HS-5 (cell line): ENCODE data around the gene TM9SF3.

Experiments used
- DNase-seq: peaks from one replicate; pipeline ENCODE4 v3.0.0-alpha.2; 2012; ENCODE audit warnings: low read depth

TM9SF3 gene

DNA sequence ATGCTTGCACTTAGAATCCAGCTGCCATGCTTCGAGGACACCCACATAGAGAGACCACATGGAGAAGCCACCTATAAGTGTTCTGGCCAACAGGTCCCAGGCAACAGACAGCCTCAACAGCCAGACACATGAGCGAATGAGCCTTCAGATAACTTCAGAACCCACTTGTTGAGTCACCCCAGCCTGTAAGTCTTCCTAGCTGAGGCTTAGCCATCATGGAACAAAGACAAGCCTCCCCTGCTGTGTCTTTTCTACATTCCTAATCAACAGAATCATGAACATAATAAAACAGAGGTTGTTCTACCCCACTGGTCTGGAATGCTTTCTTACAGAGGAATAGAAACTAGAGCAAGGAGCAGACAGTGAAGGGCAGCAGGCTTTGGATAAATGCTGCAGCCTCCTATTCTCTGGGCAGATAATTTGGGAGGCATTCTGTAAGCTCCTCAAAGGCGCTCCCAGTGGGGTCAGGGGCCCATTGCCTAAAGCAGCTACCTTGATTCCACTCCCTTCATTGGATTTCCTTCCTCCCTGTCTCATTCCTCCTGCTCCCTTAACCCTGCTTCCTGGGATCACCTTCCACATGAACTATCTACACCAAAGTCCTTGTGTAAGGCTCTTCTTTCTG, 77.7 kb downstream of the TM9SF3 start:
- DNase-seq: no peak

DNA sequence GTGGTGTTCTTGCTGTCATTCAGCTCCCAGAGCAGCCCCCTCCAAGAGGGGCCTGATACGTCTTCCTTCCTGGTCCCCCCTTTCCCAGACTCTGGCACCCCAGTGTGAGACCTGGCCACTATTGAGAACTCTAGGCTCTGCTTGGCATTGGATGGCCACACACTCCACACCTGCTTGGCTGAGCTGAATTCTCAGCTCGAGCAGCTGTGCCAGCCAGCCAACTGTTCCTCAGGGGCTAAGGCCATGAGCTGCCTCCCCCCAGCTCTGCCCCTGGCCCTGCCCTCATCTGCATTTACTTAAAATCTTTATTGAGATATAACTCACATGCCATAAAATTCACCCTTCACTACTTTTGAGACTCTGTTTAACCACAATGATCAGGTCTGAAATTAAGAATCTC, 79.8 kb downstream of the TM9SF3 start:
- no peak for DNase-seq

DNA sequence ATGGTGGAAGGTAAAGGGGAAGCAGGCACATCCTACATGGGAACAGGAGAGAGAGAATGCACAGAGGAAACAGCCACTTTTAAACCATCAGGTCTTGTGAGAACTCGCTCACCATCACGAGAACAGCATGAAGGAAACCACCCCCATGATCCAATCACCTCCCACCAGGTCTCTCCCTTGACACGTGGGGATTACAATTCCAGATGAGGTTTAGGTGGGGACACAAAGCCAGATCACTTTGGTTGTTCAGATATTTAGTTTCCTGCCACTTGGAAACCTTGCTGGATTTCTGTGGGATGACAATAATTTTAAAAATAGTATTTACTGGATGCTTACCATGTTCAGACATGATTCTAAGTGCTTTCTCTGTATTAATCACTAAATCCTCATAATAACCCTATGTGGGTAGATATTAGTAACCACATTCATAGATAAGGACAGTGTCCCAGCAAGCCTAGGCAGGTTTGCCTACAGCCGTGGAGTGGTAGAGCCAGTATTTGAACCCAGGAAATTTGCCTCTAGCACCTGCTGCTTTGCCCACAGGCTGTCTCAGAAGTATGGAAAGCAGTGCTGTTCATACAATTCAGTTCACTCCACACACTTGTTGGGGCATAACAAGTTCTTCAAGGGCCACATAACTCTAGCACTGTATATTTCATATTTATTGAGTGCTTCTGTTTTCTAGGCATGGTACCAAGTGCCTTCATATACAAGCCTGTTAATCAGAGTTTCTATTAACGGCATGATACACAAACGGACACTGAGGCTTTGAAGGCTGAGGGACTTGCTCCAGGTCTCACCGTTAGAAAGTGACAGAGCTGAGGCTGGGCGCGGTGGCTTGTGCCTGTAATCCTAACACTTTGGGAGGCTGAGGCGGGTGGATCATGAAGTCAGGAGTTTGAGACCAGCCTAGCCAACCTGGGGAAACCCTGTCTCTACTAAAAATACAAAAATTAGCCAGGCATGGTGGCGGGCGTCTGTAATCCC, 81.4 kb downstream of the TM9SF3 start:
- no peak for DNase-seq

DNA sequence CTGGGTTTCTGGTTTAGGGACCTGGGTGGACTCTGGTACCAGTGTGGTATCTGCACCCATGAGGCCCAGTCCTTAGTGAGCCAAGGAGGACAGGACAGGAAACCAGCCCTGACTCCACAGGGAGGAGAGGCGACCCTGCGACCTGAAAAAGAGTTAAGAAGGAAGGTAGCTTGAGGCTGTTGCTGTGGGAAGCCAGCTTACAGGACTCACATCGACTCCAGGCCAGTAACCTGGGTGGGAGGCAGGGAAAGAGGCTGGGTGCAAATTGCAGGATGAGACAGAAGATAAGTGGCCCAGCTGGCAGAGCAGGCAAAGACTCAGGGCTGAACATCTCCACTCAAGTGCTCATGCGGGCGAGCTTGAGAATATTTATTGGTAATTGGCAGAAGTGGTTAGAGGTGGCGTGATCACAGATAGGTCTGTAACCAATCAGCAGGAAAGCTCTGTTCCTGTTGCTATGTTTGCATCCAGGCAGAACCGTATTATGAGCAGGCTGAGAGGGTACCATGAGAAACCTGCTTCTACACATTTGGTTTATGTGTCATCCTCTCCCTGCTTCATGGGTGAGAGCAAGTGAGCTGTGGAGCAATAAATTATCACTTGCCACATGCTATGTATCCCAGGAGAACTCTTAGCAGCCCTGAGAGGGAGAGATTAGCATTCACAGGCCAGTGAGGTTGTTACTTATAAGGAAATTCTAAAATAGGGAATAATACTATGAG, 84.1 kb downstream of the TM9SF3 start:
- DNase-seq: no peak

DNA sequence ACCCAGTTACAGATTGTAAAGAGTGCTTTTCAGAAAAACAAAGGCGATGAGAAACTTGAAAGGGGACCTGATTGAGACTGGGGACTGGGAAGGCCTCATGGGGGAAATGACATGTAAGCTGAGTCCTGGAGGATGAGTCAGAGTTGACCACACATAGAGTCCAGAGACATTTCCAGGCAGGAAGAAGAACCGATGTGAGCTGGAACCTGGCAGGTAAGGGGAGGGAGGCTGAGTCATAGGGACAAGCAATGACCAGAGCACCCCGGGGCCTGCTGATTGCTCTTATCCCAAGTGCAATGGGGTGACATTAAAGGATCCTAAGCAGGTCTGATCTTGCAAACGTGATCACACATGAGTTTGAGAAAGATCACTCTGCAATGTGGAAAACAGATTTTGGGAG, 84.8 kb downstream of the TM9SF3 start:
- DNase-seq: no peak

DNA sequence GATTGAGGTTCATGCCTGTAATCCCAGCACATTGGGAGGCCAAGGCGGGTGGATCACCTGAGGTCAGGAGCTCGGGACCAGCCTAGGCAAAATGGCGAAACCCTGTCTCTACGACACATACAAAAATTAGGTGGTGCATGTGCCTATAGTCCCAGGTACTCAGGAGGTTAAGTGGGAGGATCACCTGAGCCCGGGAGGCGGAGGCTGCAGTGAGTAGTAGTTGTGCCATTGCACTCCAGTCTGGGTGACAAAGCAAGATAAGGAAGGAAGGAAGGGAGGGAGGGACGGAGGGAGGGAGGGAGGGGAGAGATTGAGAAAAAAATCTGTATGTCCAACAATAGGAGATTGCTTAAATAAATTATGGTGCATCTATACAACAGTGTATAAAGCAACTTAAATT, 86.3 kb downstream of the TM9SF3 start:
- DNase-seq: no peak

DNA sequence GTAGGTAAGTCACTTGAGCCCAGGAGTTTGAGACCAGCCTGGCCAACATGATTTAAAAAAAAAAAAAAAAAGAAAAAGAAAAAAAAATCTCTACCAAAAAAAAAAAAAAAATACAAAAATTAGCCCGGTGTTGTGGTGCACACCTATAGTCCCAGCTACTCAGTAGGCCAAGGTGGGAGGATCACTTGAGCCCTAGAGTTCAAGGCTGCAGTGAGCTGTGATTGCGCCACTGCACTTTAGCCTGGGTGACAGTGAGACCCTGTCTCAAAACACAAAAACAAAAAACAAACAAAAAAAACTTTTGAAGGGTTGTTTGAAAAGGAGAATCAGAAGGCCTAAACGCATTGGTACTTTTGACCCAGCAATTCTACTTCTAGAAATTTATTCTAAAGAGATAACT, 86.8 kb downstream of the TM9SF3 start:
- no peak for DNase-seq

DNA sequence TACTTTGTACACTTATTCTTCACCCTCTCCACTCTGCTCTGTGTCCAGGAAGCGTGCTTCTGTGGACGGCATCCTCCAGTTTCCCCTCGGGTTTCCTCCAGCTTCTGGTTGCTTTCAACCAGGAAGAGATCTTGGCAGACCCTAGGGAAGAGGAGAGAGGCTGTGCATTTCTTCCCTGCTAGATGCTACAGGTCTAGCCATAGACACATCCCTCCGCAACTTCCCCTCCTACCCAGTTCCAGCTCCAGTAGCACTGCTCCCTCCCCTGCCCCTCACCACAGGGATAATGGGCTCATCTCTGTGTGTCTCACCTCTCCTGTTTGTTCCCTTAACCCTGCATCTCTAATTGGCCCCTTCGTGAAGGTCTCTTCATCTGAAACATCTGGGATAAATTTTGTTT, 89.4 kb downstream of the TM9SF3 start:
- no peak for DNase-seq

DNA sequence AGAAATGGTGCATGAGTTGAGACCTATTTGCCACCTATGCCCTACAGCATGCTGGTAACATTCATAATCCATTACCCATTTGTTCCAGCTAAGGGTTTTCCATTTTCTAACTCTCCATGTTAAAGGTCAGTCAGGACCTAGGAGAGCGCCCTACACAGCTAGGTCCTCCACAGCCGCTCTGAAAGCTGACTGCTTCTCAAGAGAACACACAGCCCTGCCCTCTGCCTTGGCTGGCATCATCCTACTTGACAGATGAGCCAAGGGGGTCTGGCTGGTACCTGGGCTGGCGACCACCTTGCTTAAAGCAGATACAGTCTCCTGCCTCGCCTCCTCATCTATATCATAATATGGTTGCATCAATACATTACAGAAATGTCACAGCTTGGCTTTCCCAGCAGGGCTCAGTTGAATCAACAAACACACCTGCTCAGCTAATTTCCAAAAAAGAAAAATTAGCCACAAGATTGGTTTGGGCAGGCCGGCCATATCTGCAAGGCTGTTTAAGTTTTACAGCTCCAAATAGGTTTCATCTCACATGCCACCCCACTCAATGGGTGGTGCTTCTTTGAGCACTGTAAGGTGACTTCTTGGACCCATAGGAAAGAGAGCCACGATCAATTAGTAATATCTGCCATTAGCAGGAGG, 90.4 kb downstream of the TM9SF3 start:
- DNase-seq: no peak

DNA sequence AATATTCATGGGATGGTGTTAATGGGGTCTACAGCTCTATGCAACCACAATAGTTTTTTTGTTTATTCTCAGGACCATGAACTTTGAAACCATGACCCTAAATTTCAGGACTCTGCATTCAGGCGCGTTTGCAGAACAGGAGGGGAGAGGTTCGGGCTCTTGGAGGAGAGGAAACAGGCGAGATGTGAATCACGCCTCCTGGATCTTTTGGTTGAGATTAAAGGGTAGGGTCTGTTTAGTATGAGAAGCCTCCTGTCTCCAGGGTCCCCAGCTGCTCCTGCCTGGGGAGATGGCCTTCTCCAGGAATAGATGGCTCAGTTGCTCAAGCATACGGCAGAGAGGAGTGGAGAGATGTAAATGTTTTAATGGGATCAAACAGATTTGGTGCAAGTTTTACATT, 91.3 kb downstream of the TM9SF3 start:
- no peak for DNase-seq

DNA sequence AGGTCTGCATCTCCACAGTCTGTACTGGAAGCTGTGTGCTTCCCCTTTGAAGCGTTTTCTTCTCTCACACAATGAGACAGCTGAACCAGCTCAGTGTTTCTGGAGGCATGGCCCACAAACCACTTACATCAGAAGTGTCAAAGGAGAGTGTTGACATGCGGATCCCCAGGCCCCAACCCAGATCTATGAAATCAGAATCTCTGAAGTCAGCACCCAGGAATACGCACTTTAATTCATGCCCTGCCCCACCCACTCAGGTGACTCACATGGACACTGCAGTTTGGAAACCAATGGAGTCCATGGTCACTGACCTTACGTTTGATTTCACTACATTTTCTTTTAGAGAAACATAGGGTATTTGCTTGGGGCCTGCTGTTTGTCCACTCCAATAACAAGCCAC, 92.1 kb downstream of the TM9SF3 start:
- DNase-seq: no peak

DNA sequence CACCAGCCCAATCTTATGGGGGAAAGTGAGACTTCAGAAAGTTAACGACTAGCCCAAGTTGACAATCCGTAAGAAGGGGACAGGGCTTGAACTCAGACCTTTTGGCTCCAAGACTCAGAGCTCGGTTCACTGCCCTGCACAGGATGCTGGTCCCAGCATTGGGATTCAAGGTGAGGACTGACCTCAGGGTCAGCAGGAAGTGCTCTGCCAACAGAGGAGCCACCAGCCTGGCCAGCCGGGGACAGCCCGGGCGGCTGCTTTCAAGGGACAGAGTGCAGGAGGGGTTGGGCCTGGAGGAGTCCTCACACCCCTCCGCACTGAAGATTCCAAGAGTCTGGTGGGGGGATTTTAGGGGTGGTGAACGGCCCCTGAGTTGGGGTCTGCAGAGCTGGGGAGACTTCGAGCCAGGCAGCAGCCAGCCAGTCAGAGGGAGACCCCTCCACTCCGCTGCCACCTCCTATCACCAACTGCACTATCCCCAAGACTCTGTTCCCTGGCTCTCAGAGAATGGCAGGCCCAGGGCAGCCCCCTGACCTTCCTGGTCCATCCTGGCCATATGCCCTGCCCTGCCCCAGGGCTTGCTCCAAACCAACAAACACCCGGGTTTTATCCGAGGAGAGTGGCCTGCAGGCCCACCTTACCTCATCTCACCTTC, 92.8 kb downstream of the TM9SF3 start:
- DNase-seq: no peak

DNA sequence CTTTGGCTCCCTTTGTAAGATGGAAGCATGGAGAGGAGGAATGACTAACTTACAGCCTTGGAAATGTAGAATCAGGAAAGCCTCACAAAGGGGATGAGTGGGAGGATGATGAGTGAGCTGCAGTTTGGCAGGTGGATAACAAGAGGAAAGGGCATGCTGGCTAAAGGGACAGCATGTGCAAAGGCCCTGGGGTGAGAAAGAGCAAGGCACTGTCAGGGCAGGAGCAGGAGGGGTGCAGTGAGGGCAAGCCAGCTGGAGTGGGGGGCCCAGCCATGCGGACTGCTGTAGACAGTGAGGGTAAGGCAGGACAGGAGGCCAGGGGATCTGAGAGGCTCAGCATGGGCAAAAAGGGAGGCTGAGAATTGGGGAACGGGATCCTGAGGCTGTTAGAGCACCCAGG, 93.6 kb downstream of the TM9SF3 start:
- no peak for DNase-seq

DNA sequence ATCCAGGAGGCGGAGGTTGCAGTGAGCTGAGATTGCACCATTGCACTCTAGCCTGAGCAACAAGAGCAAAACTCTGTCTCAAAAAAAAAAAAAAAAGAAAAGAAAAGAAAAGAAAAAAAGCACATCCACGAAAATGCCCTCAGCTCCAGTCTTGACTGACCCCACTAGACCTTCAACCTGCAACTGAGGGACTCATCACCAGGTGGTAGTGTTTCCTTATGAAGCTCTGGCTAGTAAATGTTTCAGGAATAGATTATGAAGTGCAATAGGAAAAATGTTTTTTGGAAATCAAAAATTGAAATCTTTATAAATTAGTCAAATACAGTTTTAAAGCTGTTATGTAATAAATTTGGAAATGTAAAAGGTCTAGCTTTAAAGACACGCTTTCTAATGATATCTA, 95.5 kb downstream of the TM9SF3 start:
- no peak for DNase-seq

DNA sequence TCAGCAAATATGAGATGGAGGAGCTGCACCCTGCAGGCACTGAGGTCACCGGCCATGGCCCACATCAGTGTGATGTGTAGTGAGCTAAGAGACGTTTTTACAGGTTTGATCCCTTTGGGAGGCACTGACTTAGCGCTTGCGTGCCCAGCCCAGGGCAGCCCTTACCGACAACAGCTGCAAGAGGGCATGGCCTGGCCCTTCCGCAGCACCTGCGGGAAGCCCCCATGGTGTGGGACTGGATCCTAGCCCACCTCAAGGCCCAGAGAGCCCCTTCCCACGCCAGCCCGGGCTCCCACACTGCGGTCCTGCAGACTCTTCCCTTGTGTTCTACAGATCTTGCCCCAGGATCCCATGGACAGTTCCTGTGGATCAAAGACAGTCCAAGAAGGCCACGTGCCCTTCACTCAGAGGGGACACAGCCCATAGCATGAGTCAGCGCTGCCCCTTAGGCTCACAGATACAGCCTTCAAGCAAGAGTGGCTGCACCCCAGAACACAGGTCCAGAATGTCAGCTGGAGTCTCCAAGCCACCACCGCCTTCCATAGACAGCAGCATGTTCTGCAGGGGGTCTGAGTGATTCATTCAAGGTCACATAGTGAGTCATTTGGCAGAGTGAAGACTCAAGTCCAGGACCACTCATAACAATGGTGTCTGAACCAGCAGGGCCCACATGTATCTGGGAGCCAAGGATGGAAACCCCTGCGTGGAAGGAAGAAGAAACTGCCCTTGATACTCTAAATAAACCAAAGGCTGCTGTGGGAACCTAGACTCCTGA, 98.5 kb downstream of the TM9SF3 start:
- DNase-seq: no peak

DNA sequence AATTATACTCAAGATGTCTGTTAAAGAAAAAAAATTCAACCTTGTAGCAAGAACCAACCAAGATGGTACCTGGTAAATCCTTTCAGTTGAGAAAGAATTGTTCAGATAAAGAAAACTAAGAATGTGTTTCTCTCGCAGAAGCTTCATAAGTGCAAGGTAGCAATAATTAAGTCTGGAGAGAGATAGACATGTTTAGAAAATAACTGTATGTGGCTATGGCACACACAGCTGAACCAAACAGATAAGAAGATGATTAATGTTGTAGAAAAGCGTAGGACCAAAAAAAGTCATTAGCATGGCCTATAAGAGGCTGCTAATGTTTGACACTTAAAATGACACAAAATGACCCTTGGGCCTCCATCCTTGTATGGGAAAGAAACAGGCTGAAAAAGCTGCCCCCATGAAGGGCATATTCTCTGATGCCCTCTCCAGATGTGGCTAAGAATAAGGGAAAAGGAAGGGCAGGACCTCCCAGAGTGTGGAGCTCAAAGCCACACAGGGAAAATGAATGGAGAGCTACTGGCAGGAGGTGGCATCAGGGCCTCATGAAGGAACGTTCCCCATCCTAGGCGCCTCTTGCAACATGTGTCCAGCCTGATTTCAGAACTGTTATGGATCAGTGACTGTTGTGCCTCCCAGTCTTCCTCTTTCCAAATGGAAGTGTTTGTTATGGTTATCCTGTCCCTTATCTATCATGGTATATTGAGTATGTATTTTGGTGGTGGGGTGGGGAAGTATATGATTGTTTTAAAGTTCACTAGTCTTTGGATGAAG, 103.8 kb downstream of the TM9SF3 start:
- DNase-seq: no peak

DNA sequence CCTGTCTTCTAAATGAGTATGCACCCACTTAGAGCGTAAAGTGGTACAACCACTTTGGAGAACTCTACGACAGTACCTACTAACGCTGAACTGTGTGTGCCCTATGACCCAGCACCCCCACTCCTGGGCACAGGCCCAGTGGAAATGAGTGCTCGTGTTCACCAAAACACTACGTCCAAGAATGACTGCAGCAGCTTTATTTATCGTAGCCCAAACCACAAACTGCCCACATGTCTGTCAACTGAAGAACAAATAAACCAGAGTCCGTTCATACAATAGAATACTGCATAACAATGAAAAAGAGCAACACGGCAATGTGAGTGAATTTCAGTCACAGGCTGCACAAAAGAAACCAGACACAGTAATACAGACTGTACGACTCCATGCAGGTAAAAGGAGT, 108.5 kb downstream of the TM9SF3 start:
- DNase-seq: no peak

DNA sequence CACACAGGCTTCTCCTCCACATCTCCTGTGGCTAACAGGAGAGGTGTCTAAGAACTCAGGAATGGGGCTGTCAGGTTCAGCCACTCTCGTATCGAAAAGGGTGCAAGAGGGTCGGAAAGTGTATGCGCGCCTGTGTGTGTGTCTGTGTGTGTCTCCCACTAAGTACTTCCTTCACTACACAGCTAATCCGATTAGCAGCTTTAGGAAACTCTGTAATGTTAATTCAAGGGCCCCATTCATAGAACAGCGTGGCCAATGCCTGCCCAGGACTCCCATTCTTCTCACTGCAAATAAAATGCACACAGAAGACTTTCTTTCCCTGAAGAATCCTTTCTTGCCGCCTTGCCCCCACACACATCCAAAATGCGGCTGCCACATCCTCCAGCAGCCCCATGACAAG, 112.9 kb downstream of the TM9SF3 start:
- no peak for DNase-seq

DNA sequence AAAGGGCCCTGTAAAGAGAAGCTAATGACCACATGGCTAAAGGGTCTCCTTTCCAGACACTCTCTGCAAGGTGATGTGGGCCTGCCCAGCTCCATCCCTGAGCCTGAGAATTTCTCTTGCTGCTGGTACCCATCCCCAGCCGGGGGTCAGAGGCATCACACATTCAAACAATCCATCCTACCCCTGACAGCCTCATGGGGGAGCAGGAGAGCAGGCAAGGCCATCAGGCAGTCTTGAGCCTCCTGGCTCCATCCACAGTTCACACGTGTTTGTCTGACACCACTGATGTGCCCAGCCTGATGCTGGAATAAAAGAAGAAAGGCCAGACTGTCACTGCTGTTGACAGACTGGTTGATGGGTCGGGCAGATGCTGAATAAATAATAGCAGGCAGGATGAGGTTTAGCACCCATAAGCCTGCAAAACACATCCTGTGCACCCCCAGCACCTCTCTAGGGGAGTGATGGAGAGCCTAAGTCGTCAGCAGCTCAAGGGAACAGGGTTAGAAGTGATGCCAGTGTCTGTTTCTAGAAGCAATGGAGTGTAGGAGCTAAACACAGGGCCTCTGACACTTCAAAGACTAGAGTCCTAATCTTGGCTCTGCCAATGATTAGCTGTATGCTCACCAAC, 116.6 kb downstream of the TM9SF3 start:
- no peak for DNase-seq

DNA sequence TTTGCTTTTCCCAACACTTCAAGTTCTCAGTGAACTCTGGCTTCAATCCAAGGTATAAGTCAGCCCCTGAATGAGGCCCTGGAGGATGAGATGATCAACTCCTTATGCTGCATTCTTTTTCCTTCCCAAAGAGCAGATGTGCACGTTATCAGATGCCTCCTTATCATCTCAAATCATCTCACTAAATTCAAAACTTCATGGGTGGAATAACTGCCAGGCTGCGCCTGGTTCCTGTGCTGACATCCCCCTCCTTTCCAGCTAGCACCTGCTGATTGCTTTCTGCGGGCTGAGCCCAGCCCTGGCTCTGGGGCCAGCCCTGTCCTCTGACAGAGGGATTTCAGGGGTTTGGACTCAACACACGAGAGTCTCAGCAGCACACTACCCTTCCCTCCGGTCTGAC, 118.0 kb downstream of the TM9SF3 start:
- DNase-seq: no peak
